ENCODE data around the gene ATP5IF1.

DNA sequence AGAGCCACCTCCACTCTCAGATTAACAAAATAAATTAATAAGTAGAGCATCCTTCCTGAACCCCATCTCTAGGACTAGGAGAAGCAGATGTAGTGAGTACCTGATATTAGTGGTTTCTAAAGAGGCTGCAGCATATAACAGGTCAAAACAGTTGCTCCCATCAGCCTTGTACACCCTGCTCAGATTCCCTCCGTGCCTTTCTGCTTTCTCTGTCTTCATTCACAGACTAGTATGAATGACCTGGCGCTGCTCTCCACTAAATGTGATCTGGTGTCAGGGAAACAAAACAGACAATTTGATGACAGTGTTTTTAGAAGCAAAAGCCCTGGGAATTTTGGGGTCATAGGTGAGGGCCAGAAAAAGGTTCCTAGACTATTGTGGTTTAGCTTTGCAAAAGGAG is 31.7 kb downstream of the ATP5IF1 start:
- no peak for TF ChIP-seq TAF1 (IDR thresholded peaks at IDR 0.05; ENCODE audit: borderline replicate concordance, low read depth, low read length)
- TF ChIP-seq POLR2A (IDR thresholded peaks at IDR 0.05; ENCODE audit: low read depth, low read length): no peak

All from GM12892 (cell line).